Caco-2 (cell line): ENCODE data around the gene MINK1. TPM values are rescaled to one million over a fixed set of nuclear protein-coding genes. Genes with fewer than 3 reads are reported as not detected.

Source experiments
- BruUV-seq: library from RNA; stranded (reverse); fragments of 400-500 nt; replicated peaks from 2 replicates; lab custom pipeline; 2021; lab: Mats Ljungman, UMichigan
- CTCF ChIA-PET: fragments of 300-600 bp; sonication (Branson Sonifier 250); formaldehyde crosslinking; loops from one replicate; lab custom pipeline; 2022; ENCODE audit warnings: antibody characterized with exemption; lab: Charles Lee
- POLR2A ChIA-PET: fragments of 300-600 bp; sonication (Branson Sonifier 250); formaldehyde crosslinking; loops from one replicate; lab custom pipeline; 2022; ENCODE audit warnings: antibody characterized with exemption; lab: Charles Lee
- DNase-seq, 2 experiments: peaks; one replicate each; pipeline versions ENCODE4 v3.0.0 to v3.0.0-alpha.2; 2020 to 2022
- H3K27me3 ChIP-seq: replicated peaks from 2 replicates; pipeline ENCODE4 v1.6.0; 2011; ENCODE audit warnings: low read length; ENCODE audit not compliant: control insufficient read depth, insufficient read depth
- H3K36me3 ChIP-seq: 2 replicates; pipeline ENCODE4 v1.5.1; 2011; ENCODE audit warnings: low read length; ENCODE audit not compliant: control insufficient read depth, insufficient read depth
- H3K4me1 ChIP-seq: fragments of 250-450 bp; sonication (Bioruptor Pico); 2 replicates; pipeline ENCODE4 v1.5.1; 2020; ENCODE audit warnings: mild to moderate bottlenecking
- H3K4me3 ChIP-seq: 2 replicates; pipeline ENCODE4 v1.5.1; 2011; ENCODE audit warnings: low read depth, mild to moderate bottlenecking, control low read depth, low read length
- H3K9me3 ChIP-seq: fragments of 250-450 bp; sonication (Bioruptor Pico); 2 replicates; pipeline ENCODE4 v1.5.1; 2020; ENCODE audit warnings: mild to moderate bottlenecking, moderate library complexity
- H3K27ac Mint-ChIP-seq: one replicate; pipeline ENCODE4 v1.8.0; 2022; ENCODE audit warnings: mixed read lengths; ENCODE audit not compliant: unreplicated experiment
- H3K27me3 Mint-ChIP-seq: one replicate; pipeline ENCODE4 v1.8.0; 2022; ENCODE audit warnings: mixed read lengths; ENCODE audit not compliant: insufficient read depth, unreplicated experiment
- H3K36me3 Mint-ChIP-seq: one replicate; pipeline ENCODE4 v1.8.0; 2022; ENCODE audit warnings: mild to moderate bottlenecking, mixed read lengths; ENCODE audit not compliant: insufficient read depth, unreplicated experiment
- H3K4me1 Mint-ChIP-seq: one replicate; pipeline ENCODE4 v1.8.0; 2022; ENCODE audit warnings: low read depth, mixed read lengths; ENCODE audit not compliant: unreplicated experiment
- H3K4me3 Mint-ChIP-seq: one replicate; pipeline ENCODE4 v1.8.0; 2022; ENCODE audit warnings: mild to moderate bottlenecking, moderate library complexity, mixed read lengths; ENCODE audit not compliant: unreplicated experiment
- H3K9me3 Mint-ChIP-seq: one replicate; pipeline ENCODE4 v1.8.0; 2022; ENCODE audit warnings: mixed read lengths; ENCODE audit not compliant: unreplicated experiment
- CTCF ChIP-seq, 2 experiments: fragments of 200-600 bp in 1 of 2; IDR thresholded peaks; 1 replicate in 1 of 2; 2 replicates in 1 of 2; pipeline versions ENCODE4 v1.5.1 to v1.8.0; 2011 to 2022; ENCODE audit warnings: antibody characterized with exemption in 1 of 2, control low read depth in 1 of 2, inconsistent platforms in 1 of 2, low read depth in 1 of 2, low read length in 1 of 2, mild to moderate bottlenecking in 1 of 2, moderate library complexity in 1 of 2; ENCODE audit not compliant: insufficient read depth in 1 of 2, severe bottlenecking in 1 of 2, unreplicated experiment in 1 of 2
- intact Hi-C: fragments of 100-400 bp; cut with micrococcal nuclease; formaldehyde crosslinking; loops from one replicate; pipeline ENCODE4 v1.10.0; 2022; ENCODE audit not compliant: unreplicated experiment
- total RNA-seq: library from RNA; stranded (reverse); gene quantifications from 2 replicates; pipeline ENCODE4 v1.2.3, GENCODE V29; 2022

Gene MINK1
- total RNA-seq, 1 experiment from 2014 or later = 47.7 TPM

GRCh38 chr17:4895657-4896331, 62.7 kb downstream of the MINK1 start:
- ChIA-PET POLR2A (no interaction called here), CTCF (interaction anchor here (0.9 kb wide), 1 partner anchor 44 kb away, joined by 3 read pairs; the partner anchor contains the start of genes RNF167 and SLC25A11)
- no peaks in the 10 kb centered on the region for H3K4me1 ChIP-seq
- no peaks in the 10 kb centered on the region for H3K9me3 ChIP-seq
- H3K4me3 ChIP-seq = no peak overlapping the region
- H3K36me3 ChIP-seq = no peaks in the 10 kb centered on the region
- Mint-ChIP-seq H3K4me1 (no peaks in the 10 kb centered on the region), H3K4me3 (no peak overlapping the region), H3K27me3 (no peaks in the 10 kb centered on the region), H3K27ac (no peak overlapping the region), H3K9me3 (no peaks in the 10 kb centered on the region), H3K36me3 (peaks cover 9% of the 10 kb centered on the region)
- H3K27me3 ChIP-seq = no peaks in the 10 kb centered on the region
- DNase-seq = no peak
- intact Hi-C loops = no loop called here
- BruUV-seq = TSS peak; percentile 47
- peak in 1 of 2 experiments; percentile 6 for TF ChIP-seq CTCF (IDR thresholded peaks at IDR 0.05; ENCODE audit: insufficient read depth in 1 of 2, low read depth in 1 of 2, low read length in 1 of 2, severe bottlenecking in 1 of 2, unreplicated experiment in 1 of 2)

DNA sequence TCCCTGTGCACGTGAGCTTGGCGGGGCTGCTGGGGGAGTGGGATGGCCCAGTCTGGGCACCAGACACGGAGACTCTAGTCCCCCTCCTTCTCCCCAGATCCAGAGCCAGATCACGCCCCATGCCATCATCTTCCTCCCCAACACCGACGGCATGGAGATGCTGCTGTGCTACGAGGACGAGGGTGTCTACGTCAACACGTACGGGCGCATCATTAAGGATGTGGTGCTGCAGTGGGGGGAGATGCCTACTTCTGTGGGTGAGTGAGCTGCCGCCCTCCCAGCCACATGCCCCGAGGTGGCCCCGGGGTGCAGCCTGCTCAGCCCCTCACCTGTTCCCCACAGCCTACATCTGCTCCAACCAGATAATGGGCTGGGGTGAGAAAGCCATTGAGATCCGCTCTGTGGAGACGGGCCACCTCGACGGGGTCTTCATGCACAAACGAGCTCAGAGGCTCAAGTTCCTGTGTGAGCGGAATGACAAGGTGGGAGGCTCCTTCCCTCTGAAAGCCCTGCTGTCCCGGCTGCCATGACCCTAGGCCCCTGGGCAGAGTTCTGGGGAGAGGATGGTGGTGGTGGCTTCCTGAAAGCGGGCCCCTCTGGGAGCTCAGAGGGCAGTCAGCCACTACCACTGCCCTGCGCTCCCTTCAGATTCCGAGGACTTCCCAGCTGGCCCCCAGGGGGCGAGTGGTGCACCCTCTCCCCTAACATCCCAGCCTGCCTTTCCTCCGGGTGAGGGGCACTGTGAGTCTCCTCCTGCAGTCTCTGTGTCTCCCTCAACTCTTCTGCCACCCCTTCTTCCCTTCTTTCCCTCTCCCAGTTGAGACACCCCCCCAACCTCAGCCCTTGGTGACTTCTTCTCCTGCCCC, 63.4 kb downstream of the MINK1 start:
- Mint-ChIP-seq H3K4me3 (no peak overlapping the region), H3K27me3 (no peaks in the 10 kb centered on the region), H3K36me3 (peaks cover 12% of the 10 kb centered on the region), H3K27ac (no peak overlapping the region), H3K9me3 (no peaks in the 10 kb centered on the region), H3K4me1 (no peaks in the 10 kb centered on the region)
- BruUV-seq = no TSS peak
- Histone ChIP-seq H3K4me3 (no peak overlapping the region), H3K4me1 (no peaks in the 10 kb centered on the region), H3K27me3 (no peaks in the 10 kb centered on the region), H3K9me3 (no peaks in the 10 kb centered on the region), H3K36me3 (no peaks in the 10 kb centered on the region)
- peak in 1 of 2 experiments; percentile 3 for TF ChIP-seq CTCF (IDR thresholded peaks at IDR 0.05; ENCODE audit: insufficient read depth in 1 of 2, low read depth in 1 of 2, low read length in 1 of 2, severe bottlenecking in 1 of 2, unreplicated experiment in 1 of 2)
- ChIA-PET POLR2A (no interaction called here), CTCF (interaction anchor here (0.9 kb wide), 1 partner anchor 43 kb away, joined by 3 read pairs; the partner anchor contains the start of genes RNF167 and SLC25A11)
- intact Hi-C loops = no loop called here
- DNase-seq = no peak

DNA sequence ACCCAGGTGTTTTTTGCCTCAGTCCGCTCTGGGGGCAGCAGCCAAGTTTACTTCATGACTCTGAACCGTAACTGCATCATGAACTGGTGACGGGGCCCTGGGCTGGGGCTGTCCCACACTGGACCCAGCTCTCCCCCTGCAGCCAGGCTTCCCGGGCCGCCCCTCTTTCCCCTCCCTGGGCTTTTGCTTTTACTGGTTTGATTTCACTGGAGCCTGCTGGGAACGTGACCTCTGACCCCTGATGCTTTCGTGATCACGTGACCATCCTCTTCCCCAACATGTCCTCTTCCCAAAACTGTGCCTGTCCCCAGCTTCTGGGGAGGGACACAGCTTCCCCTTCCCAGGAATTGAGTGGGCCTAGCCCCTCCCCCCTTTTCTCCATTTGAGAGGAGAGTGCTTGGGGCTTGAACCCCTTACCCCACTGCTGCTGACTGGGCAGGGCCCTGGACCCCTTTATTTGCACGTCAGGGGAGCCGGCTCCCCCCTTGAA, 64.1 kb downstream of the MINK1 start:
- POLR2A ChIA-PET = no interaction called here
- intact Hi-C loops = no loop called here
- H3K9me3 Mint-ChIP-seq = no peaks in the 10 kb centered on the region

More for the DNA sequence above, 64.1 kb downstream of the MINK1 start:
- TF ChIP-seq CTCF (IDR thresholded peaks at IDR 0.05; ENCODE audit: insufficient read depth in 1 of 2, low read depth in 1 of 2, low read length in 1 of 2, severe bottlenecking in 1 of 2, unreplicated experiment in 1 of 2) = no peak
- DNase-seq = no peak
- Mint-ChIP-seq H3K4me3 (no peak overlapping the region), H3K27me3 (no peaks in the 10 kb centered on the region), H3K4me1 (no peaks in the 10 kb centered on the region), H3K27ac (no peak overlapping the region), H3K36me3 (peaks cover 12% of the 10 kb centered on the region)
- Histone ChIP-seq H3K9me3 (no peaks in the 10 kb centered on the region), H3K4me3 (no peak overlapping the region), H3K4me1 (no peaks in the 10 kb centered on the region), H3K27me3 (no peaks in the 10 kb centered on the region), H3K36me3 (no peaks in the 10 kb centered on the region)
- no TSS peak for BruUV-seq
- CTCF ChIA-PET = interaction anchor here (0.9 kb wide), 1 partner anchor 43 kb away, joined by 3 read pairs; the partner anchor contains the start of genes RNF167 and SLC25A11
